Left lung (tissue), 10 donors: ENCODE data around the gene TMEM245. TPM values are rescaled to one million over a fixed set of nuclear protein-coding genes. Genes with fewer than 3 reads are reported as not detected.

ENCODE experiments used
- ATAC-seq: fragments of 200-7000 bp; cut with Tn5 transposase; one replicate; pipeline ENCODE4 v1.9.1; 2020; ENCODE audit warnings: moderate library complexity
- DNase-seq, 4 donors: peaks; one replicate each; pipeline ENCODE4 v3.0.0-alpha.2; 2013 to 2020
- H3K27ac ChIP-seq, 2 donors: fragments of 200-600 bp; sonication (generic) in 1 of 2; one replicate each; pipeline versions ENCODE4 v1.5.0 to v1.8.0; 2020 to 2021
- H3K27me3 ChIP-seq, 2 donors: fragments of 200-600 bp; sonication (generic) in 1 of 2; one replicate each; pipeline versions ENCODE4 v1.5.0 to v1.8.0; 2020 to 2021
- H3K36me3 ChIP-seq, 2 donors: fragments of 200-600 bp; sonication (generic) in 1 of 2; one replicate each; pipeline versions ENCODE4 v1.5.0 to v1.8.0; 2020 to 2021
- H3K4me1 ChIP-seq, 2 donors: fragments of 200-600 bp; one replicate each; pipeline ENCODE4 v1.8.0; 2021
- H3K4me3 ChIP-seq, 2 donors: fragments of 200-600 bp; sonication (generic) in 1 of 2; one replicate each; pipeline versions ENCODE4 v1.5.0 to v1.8.0; 2020 to 2021; ENCODE audit warnings: mild to moderate bottlenecking in 1 of 2
- H3K9me3 ChIP-seq, 2 donors: fragments of 200-600 bp; sonication (generic) in 1 of 2; one replicate each; pipeline versions ENCODE4 v1.5.0 to v1.8.0; 2020 to 2021
- CTCF ChIP-seq, 2 donors: fragments of 200-600 bp; sonication (generic) in 1 of 2; IDR thresholded peaks; one replicate each; pipeline versions ENCODE4 v1.5.0 to v1.8.0; 2021; ENCODE audit warnings: antibody characterized with exemption in 2 of 2
- intact Hi-C, 2 donors: fragments of 100-400 bp; cut with DNase I; formaldehyde crosslinking; loops; one replicate each; pipeline versions ENCODE4 v1.11.2 to v1.14.2; 2022
- polyA plus RNA-seq, 6 donors: library from polyadenylated mRNA; unstranded; fragments of 120-200 nt; gene quantifications; one replicate each; pipeline ENCODE4 v1.2.1, GENCODE V29; 2013; ENCODE audit not compliant: insufficient read length in 6 of 6
- total RNA-seq, 2 donors: library from RNA; stranded (reverse); fragmentation: NEBNext Ultra II Directional; extraction: Animal tissue kit (Norgen Biotek cat#: 25700); gene quantifications; one replicate each; pipeline ENCODE4 v1.2.1, GENCODE V29; 2021
- donor health status: DM: no; HTN: yes; CAD: no.
- donor health status: DM: no; HTN: no; CAD: no.

Gene TMEM245
- total and polyA plus RNA-seq, 8 donors = 61.0 to 89.2 (median 81.7) TPM

GRCh38 chr9:109026306-109026705 lies 93.4 kb downstream of the TMEM245 start:
- DNase-seq (no peak), ATAC-seq (no peak)
- Histone ChIP-seq H3K4me3 (no peak overlapping the region), H3K27ac (no peak overlapping the region), H3K27me3 (no peaks in the 10 kb centered on the region), H3K4me1 (peaks cover 0 to 11% of the 10 kb centered on the region in 2 donors), H3K9me3 (no peaks in the 10 kb centered on the region), H3K36me3 (no peaks in the 10 kb centered on the region)
- no peak for TF ChIP-seq CTCF (IDR thresholded peaks at IDR 0.05)
- intact Hi-C loops = no loop called here

GRCh38 chr9:109022873-109023272 lies 96.9 kb downstream of the TMEM245 start:
- intact Hi-C loops = no loop called here
- Histone ChIP-seq H3K4me1 (peaks cover 0 to 16% of the 10 kb centered on the region in 2 donors), H3K27ac (no peak overlapping the region), H3K27me3 (no peaks in the 10 kb centered on the region), H3K4me3 (no peak overlapping the region), H3K9me3 (no peaks in the 10 kb centered on the region), H3K36me3 (peaks cover 0 to 11% of the 10 kb centered on the region in 2 donors)
- peak; percentile 13 for ATAC-seq
- no peak for DNase-seq
- no peak for TF ChIP-seq CTCF (IDR thresholded peaks at IDR 0.05)

GRCh38 chr9:109020581-109021511 lies 98.9 kb downstream of the TMEM245 start:
- Histone ChIP-seq H3K36me3 (peaks cover 0 to 11% of the 10 kb centered on the region in 2 donors), H3K27me3 (no peaks in the 10 kb centered on the region), H3K27ac (no peak overlapping the region), H3K9me3 (no peaks in the 10 kb centered on the region), H3K4me3 (no peak overlapping the region), H3K4me1 (peaks cover 0 to 15% of the 10 kb centered on the region in 2 donors)
- ATAC-seq = no peak
- intact Hi-C loops = no loop called here
- TF ChIP-seq CTCF (IDR thresholded peaks at IDR 0.05) = no peak
- DNase-seq = no peak

- Histone ChIP-seq H3K4me1 (peaks cover under 1 to 10% of the 10 kb centered on the region in 2 donors), H3K36me3 (peaks cover 0 to 11% of the 10 kb centered on the region in 2 donors), H3K9me3 (no peaks in the 10 kb centered on the region), H3K27me3 (no peaks in the 10 kb centered on the region), H3K27ac (no peak overlapping the region), H3K4me3 (no peak overlapping the region)
- TF ChIP-seq CTCF (IDR thresholded peaks at IDR 0.05) = no peak
- ATAC-seq = no peak
- no peak for DNase-seq
- intact Hi-C loops = no loop called here
Observed at GRCh38 chr9:109020113-109020512, 99.6 kb downstream of the TMEM245 start.

- ATAC-seq (no peak), DNase-seq (no peak)
- intact Hi-C loops = no loop called here
- Histone ChIP-seq H3K9me3 (no peaks in the 10 kb centered on the region), H3K27ac (no peak overlapping the region), H3K4me1 (peaks cover 8 to 17% of the 10 kb centered on the region in 2 donors), H3K27me3 (no peaks in the 10 kb centered on the region), H3K4me3 (no peak overlapping the region), H3K36me3 (peaks cover 0 to 11% of the 10 kb centered on the region in 2 donors)
- TF ChIP-seq CTCF (IDR thresholded peaks at IDR 0.05) = no peak
Observed at GRCh38 chr9:109019420-109019819, 100.3 kb downstream of the TMEM245 start.
